Liver (tissue), 3 donors: ENCODE data around the gene FILIP1.

Source experiments
- ATF3 ChIP-seq: IDR thresholded peaks from 2 replicates; pipeline ENCODE4 v1.6.1; 2016; ENCODE audit warnings: antibody characterized with exemption
- CTCF ChIP-seq: fragments of 150-350 bp; IDR thresholded peaks from 2 replicates; pipeline ENCODE4 v1.5.1; 2017; ENCODE audit warnings: improper control_type of control experiment, low read depth, low read length; ENCODE audit not compliant: missing input control
- GABPA ChIP-seq, 2 donors: IDR thresholded peaks in 1 of 2; conservative IDR thresholded peaks in 1 of 2; 2 replicates each; pipeline ENCODE4 v1.6.1; 2016; ENCODE audit warnings: antibody characterized with exemption in 2 of 2, mild to moderate bottlenecking in 1 of 2, moderate library complexity in 1 of 2
- JUND ChIP-seq, 2 donors: IDR thresholded peaks; 2 replicates each; pipeline ENCODE4 v1.6.1; 2016; ENCODE audit warnings: antibody characterized with exemption in 2 of 2
- MAX ChIP-seq: IDR thresholded peaks from 2 replicates; pipeline ENCODE4 v1.6.1; 2016; ENCODE audit warnings: antibody characterized with exemption
- RAD21 ChIP-seq, 2 donors: IDR thresholded peaks; 2 replicates each; pipeline ENCODE4 v1.6.1; 2016; ENCODE audit warnings: antibody characterized with exemption in 2 of 2, mild to moderate bottlenecking in 2 of 2
- SP1 ChIP-seq: IDR thresholded peaks from 2 replicates; pipeline ENCODE4 v1.6.1; 2018; ENCODE audit warnings: antibody characterized with exemption, mild to moderate bottlenecking
- TAF1 ChIP-seq: conservative IDR thresholded peaks from 2 replicates; pipeline ENCODE4 v1.6.1; 2016; ENCODE audit warnings: antibody characterized with exemption, mild to moderate bottlenecking
- YY1 ChIP-seq: IDR thresholded peaks from 2 replicates; pipeline ENCODE4 v1.6.1; 2016; ENCODE audit warnings: antibody characterized with exemption, mild to moderate bottlenecking
- ZBTB33 ChIP-seq: IDR thresholded peaks from 2 replicates; pipeline ENCODE4 v1.6.1; 2016; ENCODE audit warnings: antibody characterized with exemption
- donor health status: healthy.
- donor health status: healthy.

GRCh38 chr6:75418233-75418632 is 75.4 kb downstream of the FILIP1 start:
- no peak for TF ChIP-seq CTCF
- no peak for TF ChIP-seq JUND (IDR thresholded peaks at IDR 0.05)
- no peak for TF ChIP-seq SP1
- no peak for TF ChIP-seq GABPA (IDR thresholded peaks at IDR 0.05 in 1 of 2, conservative IDR thresholded peaks at IDR 0.05 in 1 of 2)
- no peak for TF ChIP-seq RAD21 (IDR thresholded peaks at IDR 0.05)
- no peak for TF ChIP-seq ATF3
- no peak for TF ChIP-seq MAX
- TF ChIP-seq ZBTB33: no peak
- TF ChIP-seq TAF1: no peak
- TF ChIP-seq YY1: no peak
